H7 (cell line): ENCODE data around the gene HYKK. TPM values are rescaled to one million over a fixed set of nuclear protein-coding genes. Genes with fewer than 3 reads are reported as not detected.
"Not testable (repeated sequence)": the region's sequence is repeated elsewhere in the genome, so short reads cannot be mapped to it uniquely, and the experiment has no call there.

Experiments used
- DNase-seq: peaks from one replicate; pipeline ENCODE4 v3.0.0; 2012
- H3K27me3 ChIP-seq: 2 replicates; pipeline ENCODE4 v1.6.0; 2011; ENCODE audit warnings: mild to moderate bottlenecking, low read length; ENCODE audit not compliant: control insufficient read depth, insufficient read depth
- H3K36me3 ChIP-seq: replicated peaks from 2 replicates; pipeline ENCODE4 v1.5.1; 2011; ENCODE audit warnings: low read length; ENCODE audit not compliant: control insufficient read depth, insufficient read depth
- H3K4me3 ChIP-seq: 2 replicates; pipeline ENCODE4 v1.5.1; 2011; ENCODE audit warnings: low read depth, mild to moderate bottlenecking, control low read depth, low read length, moderate library complexity; ENCODE audit not compliant: insufficient read depth
- total RNA-seq: library from RNA; depleted of rRNA; stranded (reverse); fragments of >200 nt; shearing (Covaris generic); gene quantifications from 2 replicates; pipeline ENCODE4 v1.2.3, GENCODE V29; 2014; rRNA removed

HYKK gene
- total RNA-seq, 1 experiment from 2014 or later = 2.9 TPM

- H3K4me3 ChIP-seq = not testable (repeated sequence)
Measured at GRCh38 chr15:78560201-78560600, 52.8 kb downstream of the HYKK start.

GRCh38 chr15:78561490-78561889 is 54.1 kb downstream of the HYKK start:
- no peak for DNase-seq
- Histone ChIP-seq H3K4me3 (no peak overlapping the region), H3K27me3 (no peaks in the 10 kb centered on the region), H3K36me3 (no peaks in the 10 kb centered on the region)

More at GRCh38 chr15:78560201-78560600, 52.8 kb downstream of the HYKK start:
- not testable (repeated sequence) for H3K27me3 ChIP-seq, DNase-seq, H3K36me3 ChIP-seq

- H3K4me3 ChIP-seq = no peak overlapping the region
- DNase-seq = no peak
- no peaks in the 10 kb centered on the region for H3K36me3 ChIP-seq
- no peaks in the 10 kb centered on the region for H3K27me3 ChIP-seq
Measured at GRCh38 chr15:78563092-78563491, 55.7 kb downstream of the HYKK start.

GRCh38 chr15:78564743-78565096 is 57.3 kb downstream of the HYKK start:
- Histone ChIP-seq H3K27me3 (no peaks in the 10 kb centered on the region), H3K4me3 (0 out of 2 replicates have a peak overlapping the region, but pooled peaks have one; percentile 0), H3K36me3 (no peaks in the 10 kb centered on the region)
- no peak for DNase-seq

- H3K4me3 ChIP-seq = peak within 1 kb of the TSS; percentile 83
- DNase-seq = peak; percentile 95
- H3K27me3 ChIP-seq = no peaks in the 10 kb centered on the region
- H3K36me3 ChIP-seq = no peaks in the 10 kb centered on the region
Measured at GRCh38 chr15:78565097-78565950, 57.9 kb downstream of the HYKK start, which contains the start of gene CHRNA5. CHRNA5 (plus strand) TSS chr15:78565520; CDS start chr15:78565720, 200 bp downstream.

- H3K27me3 ChIP-seq = no peaks in the 10 kb centered on the region
- peak; percentile 64 for DNase-seq
- no peaks in the 10 kb centered on the region for H3K36me3 ChIP-seq
- H3K4me3 ChIP-seq = peak overlapping the region; percentile 83
Measured at GRCh38 chr15:78565951-78566774, 58.8 kb downstream of the HYKK start.

- H3K27me3 ChIP-seq = no peaks in the 10 kb centered on the region
Measured at GRCh38 chr15:78567531-78567930, 60.2 kb downstream of the HYKK start.

GRCh38 chr15:78570710-78571109 is 63.3 kb downstream of the HYKK start:
- Histone ChIP-seq H3K27me3 (no peaks in the 10 kb centered on the region), H3K36me3 (no peaks in the 10 kb centered on the region), H3K4me3 (no peak overlapping the region)
- DNase-seq = peak; percentile 36

More at GRCh38 chr15:78567531-78567930, 60.2 kb downstream of the HYKK start:
- Histone ChIP-seq H3K36me3 (no peaks in the 10 kb centered on the region), H3K4me3 (no peak overlapping the region)
- no peak for DNase-seq

- DNase-seq = no peak
- no peaks in the 10 kb centered on the region for H3K36me3 ChIP-seq
- no peak overlapping the region for H3K4me3 ChIP-seq
- no peaks in the 10 kb centered on the region for H3K27me3 ChIP-seq
Measured at GRCh38 chr15:78571382-78571781, 64.0 kb downstream of the HYKK start.

- Histone ChIP-seq H3K36me3 (no peaks in the 10 kb centered on the region), H3K27me3 (no peaks in the 10 kb centered on the region), H3K4me3 (no peak overlapping the region)
- DNase-seq = no peak
Measured at GRCh38 chr15:78573416-78573815, 66.0 kb downstream of the HYKK start.

GRCh38 chr15:78574944-78575343 is 67.6 kb downstream of the HYKK start:
- H3K27me3 ChIP-seq = no peaks in the 10 kb centered on the region
- no peak overlapping the region for H3K4me3 ChIP-seq
- no peaks in the 10 kb centered on the region for H3K36me3 ChIP-seq
- no peak for DNase-seq

Other genes starting within 250 kb of the HYKK start
- 0.03 and 0.11 TPM in 2 replicates for gene DNAJA4, start 243.0 kb upstream of the HYKK start, total RNA-seq
- 64.0 and 87.1 TPM in 2 replicates for gene SKIC8, start 208.0 kb upstream of the HYKK start, total RNA-seq
- gene CRABP1, start 167.2 kb upstream of the HYKK start, total RNA-seq = 744 and 864 TPM in 2 replicates
- gene IREB2, start 69.4 kb upstream of the HYKK start, total RNA-seq = 37.6 and 49.9 TPM in 2 replicates
- 295 and 308 TPM in 2 replicates for gene PSMA4, start 32.9 kb downstream of the HYKK start, total RNA-seq
- 7.8 and 10.0 TPM in 2 replicates for gene CHRNA5, start 57.9 kb downstream of the HYKK start, total RNA-seq
- gene CHRNA3, start 113.4 kb downstream of the HYKK start, total RNA-seq = 2.6 and 4.4 TPM in 2 replicates
- gene CHRNB4, start 133.6 kb downstream of the HYKK start, total RNA-seq = 2.7 and 4.3 TPM in 2 replicates